WTC11 (cell line): ENCODE measurements around the gene PITPNM2. TPM values are rescaled to one million over a fixed set of nuclear protein-coding genes. Genes with fewer than 3 reads are reported as not detected.

Source experiments
- ATAC-seq: fragments of 200-7000 bp; cut with Tn5 transposase; 2 replicates; pipeline ENCODE4 v1.10.0; 2021; ENCODE audit warnings: mild to moderate bottlenecking, moderate library complexity
- CTCF ChIA-PET: fragments of 300-600 bp; sonication (Branson Sonifier 250); formaldehyde crosslinking; loops from one replicate; lab custom pipeline; 2021; ENCODE audit warnings: antibody characterized with exemption; lab: Charles Lee
- POLR2A ChIA-PET: fragments of 350-600 bp; sonication (Branson Sonifier 250); formaldehyde crosslinking; loops from one replicate; lab custom pipeline; 2021; ENCODE audit warnings: antibody characterized with exemption; lab: Charles Lee
- DNase-seq: peaks from one replicate; pipeline ENCODE4 v3.0.0; 2021; ENCODE audit warnings: low spot score
- H3K27ac Mint-ChIP-seq: 2 replicates; pipeline ENCODE4 v1.8.0; 2021; ENCODE audit warnings: mixed read lengths
- H3K27me3 Mint-ChIP-seq: 2 replicates; pipeline ENCODE4 v1.8.0; 2021; ENCODE audit warnings: low read depth, mild to moderate bottlenecking, moderate library complexity, mixed read lengths
- H3K36me3 Mint-ChIP-seq: 2 replicates; pipeline ENCODE4 v1.8.0; 2021; ENCODE audit warnings: mixed read lengths
- H3K4me1 Mint-ChIP-seq: 2 replicates; pipeline ENCODE4 v1.8.0; 2022; ENCODE audit warnings: mixed read lengths
- H3K4me3 Mint-ChIP-seq: 2 replicates; pipeline ENCODE4 v1.8.0; 2021; ENCODE audit warnings: mild to moderate bottlenecking, moderate library complexity, mixed read lengths
- H3K9me3 Mint-ChIP-seq: 2 replicates; pipeline ENCODE4 v1.8.0; 2021; ENCODE audit warnings: mixed read lengths
- CBFB ChIP-seq: sonication (generic); formaldehyde crosslinking; IDR thresholded peaks from 2 replicates; pipeline ENCODE4 v1.8.1; 2022; ENCODE audit warnings: mild to moderate bottlenecking, low read depth, missing genetic modification reagents
- ELF4 ChIP-seq: sonication (generic); formaldehyde crosslinking; IDR thresholded peaks from 2 replicates; pipeline ENCODE4 v1.8.1; 2022; ENCODE audit warnings: low read depth, mild to moderate bottlenecking, moderate library complexity, missing genetic modification reagents
- ESRRA ChIP-seq: sonication (generic); formaldehyde crosslinking; IDR thresholded peaks from 2 replicates; pipeline ENCODE4 v1.8.1; 2022; ENCODE audit warnings: mild to moderate bottlenecking, missing genetic modification reagents, borderline replicate concordance
- ETV6 ChIP-seq: sonication (generic); formaldehyde crosslinking; IDR thresholded peaks from 2 replicates; pipeline ENCODE4 v1.8.1; 2022; ENCODE audit warnings: mild to moderate bottlenecking, missing genetic modification reagents
- GABPB1 ChIP-seq: sonication (generic); formaldehyde crosslinking; IDR thresholded peaks from 2 replicates; pipeline ENCODE4 v1.8.1; 2023; ENCODE audit warnings: mild to moderate bottlenecking, missing genetic modification reagents
- GRHL2 ChIP-seq: fragments of 250-450 bp; sonication (Bioruptor Pico); IDR thresholded peaks from 2 replicates; pipeline ENCODE4 v1.8.0; 2022; ENCODE audit warnings: mild to moderate bottlenecking, moderate library complexity; ENCODE audit not compliant: insufficient replicate concordance, severe bottlenecking
- NFATC4 ChIP-seq: fragments of 250-450 bp; sonication (Bioruptor Pico); IDR thresholded peaks from 2 replicates; pipeline ENCODE4 v1.9.0; 2021; ENCODE audit warnings: mild to moderate bottlenecking
- NR3C1 ChIP-seq: sonication (generic); formaldehyde crosslinking; conservative IDR thresholded peaks from 2 replicates; pipeline ENCODE4 v1.8.1; 2023; ENCODE audit warnings: low read depth, mild to moderate bottlenecking, missing genetic modification reagents
- TCF7 ChIP-seq: sonication (generic); formaldehyde crosslinking; IDR thresholded peaks from 2 replicates; pipeline ENCODE4 v1.8.0; 2022; ENCODE audit warnings: mild to moderate bottlenecking, low read depth, missing genetic modification reagents, moderate library complexity
- TP53 ChIP-seq: sonication (generic); formaldehyde crosslinking; IDR thresholded peaks from 2 replicates; pipeline ENCODE4 v1.8.1; 2023; ENCODE audit warnings: mild to moderate bottlenecking, missing genetic modification reagents
- ZNF423 ChIP-seq: fragments of 250-450 bp; sonication (Bioruptor Pico); IDR thresholded peaks from 2 replicates; pipeline ENCODE4 v2.1.2; 2022; ENCODE audit warnings: mild to moderate bottlenecking, moderate library complexity
- total RNA-seq: library from RNA; stranded (reverse); gene quantifications from 3 replicates; pipeline ENCODE4 v1.2.3, GENCODE V29; 2021
- TF ChIP-seq, protein P1 (sequence below): sonication (generic); formaldehyde crosslinking; IDR thresholded peaks from 2 replicates; pipeline ENCODE4 v1.8.1; 2023; ENCODE audit warnings: mild to moderate bottlenecking, missing genetic modification reagents
- TF ChIP-seq, protein P2 (sequence below): sonication (generic); formaldehyde crosslinking; conservative IDR thresholded peaks from 2 replicates; pipeline ENCODE4 v1.8.1; 2023; ENCODE audit warnings: mild to moderate bottlenecking, low read depth, missing genetic modification reagents, moderate library complexity
- TF ChIP-seq, protein P3 (sequence below): fragments of 250-450 bp; sonication (Bioruptor Pico); IDR thresholded peaks from 2 replicates; pipeline ENCODE4 v1.9.0; 2021; ENCODE audit warnings: mild to moderate bottlenecking
- TF ChIP-seq, protein P4 (sequence below): sonication (generic); formaldehyde crosslinking; IDR thresholded peaks from 2 replicates; pipeline ENCODE4 v1.8.1; 2022; ENCODE audit warnings: mild to moderate bottlenecking, moderate library complexity, missing genetic modification reagents
- TF ChIP-seq, protein P5 (sequence below): sonication (generic); formaldehyde crosslinking; IDR thresholded peaks from 2 replicates; pipeline ENCODE4 v1.8.0; 2022; ENCODE audit warnings: missing genetic modification reagents
- TF ChIP-seq, protein P6 (sequence below): fragments of 250-450 bp; sonication (Bioruptor Pico); IDR thresholded peaks from 2 replicates; pipeline ENCODE4 v1.8.0; 2021; ENCODE audit warnings: mild to moderate bottlenecking
- TF ChIP-seq, protein P7 (sequence below): fragments of 250-450 bp; sonication (Bioruptor Pico); IDR thresholded peaks from 2 replicates; pipeline ENCODE4 v1.9.0; 2021; ENCODE audit warnings: mild to moderate bottlenecking
- TF ChIP-seq, protein P8 (sequence below): sonication (generic); formaldehyde crosslinking; IDR thresholded peaks from 2 replicates; pipeline ENCODE4 v1.8.1; 2023; ENCODE audit warnings: mild to moderate bottlenecking, missing genetic modification reagents, moderate library complexity

PITPNM2 gene
- total RNA-seq, 1 experiment from 2014 or later = 8.2 TPM

DNA sequence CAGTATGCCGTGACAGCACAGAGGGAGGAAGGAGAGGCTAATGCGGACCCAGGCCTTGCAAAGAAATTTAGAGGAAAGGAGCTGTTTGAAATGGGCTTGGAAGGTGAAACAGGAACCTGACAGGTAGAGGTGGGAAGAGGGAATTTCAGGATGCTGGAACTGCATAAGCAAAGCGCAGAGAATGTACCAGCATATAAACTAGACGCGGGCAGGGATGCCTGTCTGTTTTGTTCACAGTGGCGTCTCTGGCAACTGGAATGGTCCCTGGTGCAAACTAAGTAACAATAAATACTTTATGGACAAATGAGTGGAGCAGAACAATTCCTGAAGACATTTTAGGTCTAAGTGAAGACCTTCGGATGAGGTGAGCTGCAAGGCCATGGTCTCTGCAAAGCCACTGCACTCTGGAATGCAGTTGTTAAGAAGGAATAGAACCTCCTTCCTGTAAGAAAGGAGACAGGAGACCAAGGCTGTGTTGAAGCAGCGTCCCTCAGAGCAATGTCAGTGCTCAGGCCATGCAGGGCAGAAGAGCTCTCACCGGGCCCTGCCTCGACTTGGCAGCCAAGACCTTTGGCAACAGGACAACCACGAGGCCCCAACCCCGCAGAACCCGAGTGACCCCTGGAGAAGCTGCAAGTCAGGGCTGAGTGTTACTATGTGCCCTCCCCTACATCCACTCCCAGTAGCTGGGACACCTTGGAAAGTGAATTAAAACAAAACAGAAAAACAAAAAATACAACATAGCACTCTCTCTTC, 42.8 kb downstream of the PITPNM2 start:
- POLR2A ChIA-PET = no interaction called here
- H3K4me3 Mint-ChIP-seq = no peak overlapping the region
- no peak overlapping the region for H3K27ac Mint-ChIP-seq
- H3K9me3 Mint-ChIP-seq = no peaks in the 10 kb centered on the region
- ATAC-seq = no peak
- peaks cover 46% of the 10 kb centered on the region for H3K4me1 Mint-ChIP-seq
- CTCF ChIA-PET = interaction anchor here (1.0 to 1.3 kb wide), 2 partner anchors 130 to 314 kb away, joined by 4 read pairs; no protein-coding TSS in a partner anchor
- no peaks in the 10 kb centered on the region; the same call in 1 of the 2 replicates for H3K27me3 Mint-ChIP-seq
- TF ChIP-seq ZNF423 (no peak), ETV6 (CRISPR knock-in tag) (no peak), GRHL2 (no peak), ESRRA (CRISPR knock-in tag) (no peak), TCF7 (CRISPR knock-in tag) (no peak), NFATC4 (CRISPR knock-in tag) (no peak), NR3C1 (CRISPR knock-in tag) (no peak), ELF4 (CRISPR knock-in tag) (no peak)
- TF ChIP-seq, protein P1, sequence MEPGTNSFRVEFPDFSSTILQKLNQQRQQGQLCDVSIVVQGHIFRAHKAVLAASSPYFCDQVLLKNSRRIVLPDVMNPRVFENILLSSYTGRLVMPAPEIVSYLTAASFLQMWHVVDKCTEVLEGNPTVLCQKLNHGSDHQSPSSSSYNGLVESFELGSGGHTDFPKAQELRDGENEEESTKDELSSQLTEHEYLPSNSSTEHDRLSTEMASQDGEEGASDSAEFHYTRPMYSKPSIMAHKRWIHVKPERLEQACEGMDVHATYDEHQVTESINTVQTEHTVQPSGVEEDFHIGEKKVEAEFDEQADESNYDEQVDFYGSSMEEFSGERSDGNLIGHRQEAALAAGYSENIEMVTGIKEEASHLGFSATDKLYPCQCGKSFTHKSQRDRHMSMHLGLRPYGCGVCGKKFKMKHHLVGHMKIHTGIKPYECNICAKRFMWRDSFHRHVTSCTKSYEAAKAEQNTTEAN (CRISPR knock-in tag) = no peak
- TF ChIP-seq, protein P2, sequence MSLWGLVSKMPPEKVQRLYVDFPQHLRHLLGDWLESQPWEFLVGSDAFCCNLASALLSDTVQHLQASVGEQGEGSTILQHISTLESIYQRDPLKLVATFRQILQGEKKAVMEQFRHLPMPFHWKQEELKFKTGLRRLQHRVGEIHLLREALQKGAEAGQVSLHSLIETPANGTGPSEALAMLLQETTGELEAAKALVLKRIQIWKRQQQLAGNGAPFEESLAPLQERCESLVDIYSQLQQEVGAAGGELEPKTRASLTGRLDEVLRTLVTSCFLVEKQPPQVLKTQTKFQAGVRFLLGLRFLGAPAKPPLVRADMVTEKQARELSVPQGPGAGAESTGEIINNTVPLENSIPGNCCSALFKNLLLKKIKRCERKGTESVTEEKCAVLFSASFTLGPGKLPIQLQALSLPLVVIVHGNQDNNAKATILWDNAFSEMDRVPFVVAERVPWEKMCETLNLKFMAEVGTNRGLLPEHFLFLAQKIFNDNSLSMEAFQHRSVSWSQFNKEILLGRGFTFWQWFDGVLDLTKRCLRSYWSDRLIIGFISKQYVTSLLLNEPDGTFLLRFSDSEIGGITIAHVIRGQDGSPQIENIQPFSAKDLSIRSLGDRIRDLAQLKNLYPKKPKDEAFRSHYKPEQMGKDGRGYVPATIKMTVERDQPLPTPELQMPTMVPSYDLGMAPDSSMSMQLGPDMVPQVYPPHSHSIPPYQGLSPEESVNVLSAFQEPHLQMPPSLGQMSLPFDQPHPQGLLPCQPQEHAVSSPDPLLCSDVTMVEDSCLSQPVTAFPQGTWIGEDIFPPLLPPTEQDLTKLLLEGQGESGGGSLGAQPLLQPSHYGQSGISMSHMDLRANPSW (CRISPR knock-in tag) = no peak
- TF ChIP-seq, protein P3, sequence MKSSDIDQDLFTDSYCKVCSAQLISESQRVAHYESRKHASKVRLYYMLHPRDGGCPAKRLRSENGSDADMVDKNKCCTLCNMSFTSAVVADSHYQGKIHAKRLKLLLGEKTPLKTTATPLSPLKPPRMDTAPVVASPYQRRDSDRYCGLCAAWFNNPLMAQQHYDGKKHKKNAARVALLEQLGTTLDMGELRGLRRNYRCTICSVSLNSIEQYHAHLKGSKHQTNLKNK (CRISPR knock-in tag) = no peak
- TF ChIP-seq, protein P4, sequence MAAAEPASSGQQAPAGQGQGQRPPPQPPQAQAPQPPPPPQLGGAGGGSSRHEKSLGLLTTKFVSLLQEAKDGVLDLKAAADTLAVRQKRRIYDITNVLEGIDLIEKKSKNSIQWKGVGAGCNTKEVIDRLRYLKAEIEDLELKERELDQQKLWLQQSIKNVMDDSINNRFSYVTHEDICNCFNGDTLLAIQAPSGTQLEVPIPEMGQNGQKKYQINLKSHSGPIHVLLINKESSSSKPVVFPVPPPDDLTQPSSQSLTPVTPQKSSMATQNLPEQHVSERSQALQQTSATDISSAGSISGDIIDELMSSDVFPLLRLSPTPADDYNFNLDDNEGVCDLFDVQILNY (CRISPR knock-in tag) = no peak
- TF ChIP-seq, protein P5, sequence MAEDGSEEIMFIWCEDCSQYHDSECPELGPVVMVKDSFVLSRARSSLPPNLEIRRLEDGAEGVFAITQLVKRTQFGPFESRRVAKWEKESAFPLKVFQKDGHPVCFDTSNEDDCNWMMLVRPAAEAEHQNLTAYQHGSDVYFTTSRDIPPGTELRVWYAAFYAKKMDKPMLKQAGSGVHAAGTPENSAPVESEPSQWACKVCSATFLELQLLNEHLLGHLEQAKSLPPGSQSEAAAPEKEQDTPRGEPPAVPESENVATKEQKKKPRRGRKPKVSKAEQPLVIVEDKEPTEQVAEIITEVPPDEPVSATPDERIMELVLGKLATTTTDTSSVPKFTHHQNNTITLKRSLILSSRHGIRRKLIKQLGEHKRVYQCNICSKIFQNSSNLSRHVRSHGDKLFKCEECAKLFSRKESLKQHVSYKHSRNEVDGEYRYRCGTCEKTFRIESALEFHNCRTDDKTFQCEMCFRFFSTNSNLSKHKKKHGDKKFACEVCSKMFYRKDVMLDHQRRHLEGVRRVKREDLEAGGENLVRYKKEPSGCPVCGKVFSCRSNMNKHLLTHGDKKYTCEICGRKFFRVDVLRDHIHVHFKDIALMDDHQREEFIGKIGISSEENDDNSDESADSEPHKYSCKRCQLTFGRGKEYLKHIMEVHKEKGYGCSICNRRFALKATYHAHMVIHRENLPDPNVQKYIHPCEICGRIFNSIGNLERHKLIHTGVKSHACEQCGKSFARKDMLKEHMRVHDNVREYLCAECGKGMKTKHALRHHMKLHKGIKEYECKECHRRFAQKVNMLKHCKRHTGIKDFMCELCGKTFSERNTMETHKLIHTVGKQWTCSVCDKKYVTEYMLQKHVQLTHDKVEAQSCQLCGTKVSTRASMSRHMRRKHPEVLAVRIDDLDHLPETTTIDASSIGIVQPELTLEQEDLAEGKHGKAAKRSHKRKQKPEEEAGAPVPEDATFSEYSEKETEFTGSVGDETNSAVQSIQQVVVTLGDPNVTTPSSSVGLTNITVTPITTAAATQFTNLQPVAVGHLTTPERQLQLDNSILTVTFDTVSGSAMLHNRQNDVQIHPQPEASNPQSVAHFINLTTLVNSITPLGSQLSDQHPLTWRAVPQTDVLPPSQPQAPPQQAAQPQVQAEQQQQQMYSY (CRISPR knock-in tag) = no peak
- no peaks in the 10 kb centered on the region for H3K36me3 Mint-ChIP-seq
- no peak for DNase-seq

DNA sequence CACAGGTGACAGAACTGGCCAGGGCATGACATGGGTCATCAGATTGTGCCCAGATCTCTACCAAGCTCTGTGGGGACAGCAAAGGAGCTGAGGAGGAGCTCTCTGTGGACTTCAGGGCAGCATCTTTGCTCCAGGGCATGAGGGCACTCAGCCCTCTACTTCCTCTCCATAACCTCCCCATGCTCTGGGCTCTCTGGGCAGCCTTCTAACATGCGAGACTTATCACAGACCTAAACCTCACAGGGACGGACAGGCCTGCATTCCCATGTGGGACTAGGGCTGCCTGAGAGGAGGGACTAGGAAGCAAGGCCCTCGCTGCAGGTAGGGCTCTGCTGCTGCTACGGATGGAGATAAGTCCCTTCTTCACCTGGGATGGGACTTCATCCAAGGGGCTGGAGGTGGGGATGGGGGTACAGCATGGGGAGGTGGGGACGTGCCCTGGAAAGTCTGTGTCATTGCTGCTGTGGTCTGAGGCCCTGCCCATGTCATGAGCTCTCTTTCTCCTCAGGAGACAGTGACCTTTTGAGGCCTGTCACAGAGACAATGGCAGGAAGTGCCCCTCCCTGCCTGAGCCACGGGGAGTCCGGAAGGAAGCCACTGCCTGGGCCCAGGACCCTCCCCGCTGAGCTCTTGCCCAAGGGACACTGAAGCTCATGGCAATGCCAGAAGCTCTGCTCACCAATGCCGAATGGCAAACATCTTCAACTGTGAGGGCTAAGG, 44.1 kb downstream of the PITPNM2 start:
- ChIA-PET POLR2A (no interaction called here), CTCF (interaction anchor here (0.6 to 1.3 kb wide), 4 partner anchors 20 to 131 kb away, joined by 3 to 5 read pairs (median 4); no protein-coding TSS in a partner anchor)
- DNase-seq (no peak), ATAC-seq (no peak)
- Mint-ChIP-seq H3K4me3 (no peak overlapping the region), H3K4me1 (peaks cover 59% of the 10 kb centered on the region), H3K27me3 (no peaks in the 10 kb centered on the region; the same call in 1 of the 2 replicates), H3K36me3 (no peaks in the 10 kb centered on the region), H3K9me3 (no peaks in the 10 kb centered on the region), H3K27ac (0 out of 2 replicates have a peak overlapping the region, but pooled peaks have one; percentile 17)
- TF ChIP-seq GABPB1 (CRISPR knock-in tag) = no peak
- TF ChIP-seq, protein P6, sequence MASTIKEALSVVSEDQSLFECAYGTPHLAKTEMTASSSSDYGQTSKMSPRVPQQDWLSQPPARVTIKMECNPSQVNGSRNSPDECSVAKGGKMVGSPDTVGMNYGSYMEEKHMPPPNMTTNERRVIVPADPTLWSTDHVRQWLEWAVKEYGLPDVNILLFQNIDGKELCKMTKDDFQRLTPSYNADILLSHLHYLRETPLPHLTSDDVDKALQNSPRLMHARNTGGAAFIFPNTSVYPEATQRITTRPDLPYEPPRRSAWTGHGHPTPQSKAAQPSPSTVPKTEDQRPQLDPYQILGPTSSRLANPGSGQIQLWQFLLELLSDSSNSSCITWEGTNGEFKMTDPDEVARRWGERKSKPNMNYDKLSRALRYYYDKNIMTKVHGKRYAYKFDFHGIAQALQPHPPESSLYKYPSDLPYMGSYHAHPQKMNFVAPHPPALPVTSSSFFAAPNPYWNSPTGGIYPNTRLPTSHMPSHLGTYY (CRISPR knock-in tag) = no peak
- TF ChIP-seq, protein P7, sequence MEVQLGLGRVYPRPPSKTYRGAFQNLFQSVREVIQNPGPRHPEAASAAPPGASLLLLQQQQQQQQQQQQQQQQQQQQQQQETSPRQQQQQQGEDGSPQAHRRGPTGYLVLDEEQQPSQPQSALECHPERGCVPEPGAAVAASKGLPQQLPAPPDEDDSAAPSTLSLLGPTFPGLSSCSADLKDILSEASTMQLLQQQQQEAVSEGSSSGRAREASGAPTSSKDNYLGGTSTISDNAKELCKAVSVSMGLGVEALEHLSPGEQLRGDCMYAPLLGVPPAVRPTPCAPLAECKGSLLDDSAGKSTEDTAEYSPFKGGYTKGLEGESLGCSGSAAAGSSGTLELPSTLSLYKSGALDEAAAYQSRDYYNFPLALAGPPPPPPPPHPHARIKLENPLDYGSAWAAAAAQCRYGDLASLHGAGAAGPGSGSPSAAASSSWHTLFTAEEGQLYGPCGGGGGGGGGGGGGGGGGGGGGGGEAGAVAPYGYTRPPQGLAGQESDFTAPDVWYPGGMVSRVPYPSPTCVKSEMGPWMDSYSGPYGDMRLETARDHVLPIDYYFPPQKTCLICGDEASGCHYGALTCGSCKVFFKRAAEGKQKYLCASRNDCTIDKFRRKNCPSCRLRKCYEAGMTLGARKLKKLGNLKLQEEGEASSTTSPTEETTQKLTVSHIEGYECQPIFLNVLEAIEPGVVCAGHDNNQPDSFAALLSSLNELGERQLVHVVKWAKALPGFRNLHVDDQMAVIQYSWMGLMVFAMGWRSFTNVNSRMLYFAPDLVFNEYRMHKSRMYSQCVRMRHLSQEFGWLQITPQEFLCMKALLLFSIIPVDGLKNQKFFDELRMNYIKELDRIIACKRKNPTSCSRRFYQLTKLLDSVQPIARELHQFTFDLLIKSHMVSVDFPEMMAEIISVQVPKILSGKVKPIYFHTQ = no peak
- TF ChIP-seq, protein P8, sequence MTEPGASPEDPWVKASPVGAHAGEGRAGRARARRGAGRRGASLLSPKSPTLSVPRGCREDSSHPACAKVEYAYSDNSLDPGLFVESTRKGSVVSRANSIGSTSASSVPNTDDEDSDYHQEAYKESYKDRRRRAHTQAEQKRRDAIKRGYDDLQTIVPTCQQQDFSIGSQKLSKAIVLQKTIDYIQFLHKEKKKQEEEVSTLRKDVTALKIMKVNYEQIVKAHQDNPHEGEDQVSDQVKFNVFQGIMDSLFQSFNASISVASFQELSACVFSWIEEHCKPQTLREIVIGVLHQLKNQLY (CRISPR knock-in tag) = no peak
- no peak for TF ChIP-seq TP53 (CRISPR knock-in tag)
- TF ChIP-seq CBFB (CRISPR knock-in tag) = no peak
